Fibroblast of the aortic adventitia (primary cell): Measurements from ENCODE around the gene ACIN1. TPM values are rescaled to one million over a fixed set of nuclear protein-coding genes. Genes with fewer than 3 reads are reported as not detected.

Source experiments
- DNase-seq: peaks from one replicate; pipeline ENCODE4 v3.0.0-alpha.2; 2010; ENCODE audit warnings: low read depth
- H3K4me3 ChIP-seq: 2 replicates; pipeline ENCODE4 v1.5.1; 2011; ENCODE audit warnings: low read depth, mild to moderate bottlenecking, control low read depth, low read length, moderate library complexity
- CTCF ChIP-seq: IDR thresholded peaks from 2 replicates; pipeline ENCODE4 v1.5.1; 2011; ENCODE audit warnings: mild to moderate bottlenecking, low read length, control low read depth, inconsistent platforms; ENCODE audit not compliant: insufficient read depth
- total RNA-seq: library from RNA; depleted of rRNA; stranded (reverse); fragments of >200 nt; gene quantifications from 2 replicates; pipeline ENCODE4 v1.2.3, GENCODE V29; 2012; ENCODE audit warnings: low replicate concordance

ACIN1 gene
- total RNA-seq, 1 donor, result 97.0 TPM

- DNase-seq, result no peak
- TF ChIP-seq CTCF, result no peak
- no peak overlapping the region for H3K4me3 ChIP-seq
Measured at GRCh38 chr14:23058654-23059504, 36.1 kb downstream of the ACIN1 start.

- TF ChIP-seq CTCF, result peak; percentile 94
- peak overlapping the region; percentile 60 for H3K4me3 ChIP-seq
- DNase-seq, result peak; percentile 80
Measured at GRCh38 chr14:23057757-23058653, 36.9 kb downstream of the ACIN1 start.

GRCh38 chr14:23056956-23057756 lies 37.8 kb downstream of the ACIN1 start, which contains the start of gene CDH24:
TSS of gene CDH24 (minus strand) at chr14:23057520. CDS start at chr14:23055733, 1,787 bp downstream.
- peak; percentile 42 for DNase-seq

GRCh38 chr14:23056145-23056955 lies 38.6 kb downstream of the ACIN1 start:
- H3K4me3 ChIP-seq, result peak overlapping the region; percentile 60
- peak; percentile 78 for TF ChIP-seq CTCF
- peak; percentile 51 for DNase-seq

More at GRCh38 chr14:23056956-23057756, 37.8 kb downstream of the ACIN1 start, which contains the start of gene CDH24:
- peak within 1 kb of the TSS; percentile 60 for H3K4me3 ChIP-seq
- no peak for TF ChIP-seq CTCF

- H3K4me3 ChIP-seq, result no peak overlapping the region
- TF ChIP-seq CTCF, result no peak
- no peak for DNase-seq
Measured at GRCh38 chr14:23055621-23056144, 39.3 kb downstream of the ACIN1 start.
